Measurements from ENCODE around the gene LARGE2.

Gene LARGE2

DNA sequence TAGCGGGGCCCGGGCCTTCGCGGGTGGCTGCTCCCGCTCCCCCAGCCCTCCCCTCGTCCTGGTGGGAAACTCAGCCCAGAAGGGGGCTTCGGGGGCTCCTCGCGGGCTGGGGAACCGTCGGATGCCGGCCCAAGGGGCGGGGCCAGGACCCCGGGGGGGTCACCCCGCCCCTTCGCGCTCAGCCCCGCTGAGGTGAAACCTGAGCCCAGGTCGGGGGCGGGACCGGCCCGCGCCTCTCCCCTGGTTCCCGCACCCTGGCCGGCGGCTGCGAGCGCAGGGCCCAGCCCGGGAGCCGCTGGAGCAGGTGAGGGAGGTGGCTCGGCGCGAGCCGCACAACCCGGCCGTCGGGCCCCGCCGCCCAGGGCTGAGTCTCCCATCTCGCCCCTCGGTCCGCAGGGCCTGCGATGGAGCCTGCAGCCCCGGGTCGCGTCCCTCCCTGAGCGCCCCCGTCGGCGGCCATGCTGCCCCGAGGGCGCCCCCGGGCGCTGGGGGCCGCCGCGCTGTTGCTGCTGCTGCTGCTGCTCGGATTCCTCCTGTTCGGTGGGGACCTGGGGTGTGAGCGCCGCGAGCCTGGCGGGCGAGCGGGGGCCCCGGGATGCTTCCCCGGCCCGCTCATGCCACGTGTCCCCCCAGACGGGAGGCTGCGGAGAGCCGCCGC lies at the start of gene LARGE2:
TSS of gene LARGE2 (plus strand) at position 232 of the 658 bp plus-strand sequence. CDS start at position 459, 227 bp downstream.
- peak; percentile 95 for DNase-seq

DNA sequence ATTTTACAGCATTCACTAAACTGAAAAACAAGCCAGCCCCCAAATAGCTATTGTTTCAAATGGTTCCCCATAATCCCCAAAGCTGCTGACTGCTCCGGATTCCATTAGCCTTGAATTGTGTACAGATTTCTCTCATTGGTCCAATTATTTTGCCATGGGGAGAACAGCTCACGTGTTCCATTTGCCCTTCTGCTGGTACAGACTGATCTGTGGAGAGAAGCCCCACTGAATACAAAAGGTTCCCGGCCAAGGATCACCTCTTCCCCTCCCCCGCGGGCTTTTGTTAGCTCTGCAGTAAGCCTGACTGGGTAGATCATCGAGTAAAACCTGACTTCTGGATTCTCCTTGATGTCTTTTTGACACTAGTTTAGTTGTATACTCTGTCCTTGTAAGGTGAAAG lies 46.1 kb upstream of the LARGE2 start:
- DNase-seq: no peak

DNA sequence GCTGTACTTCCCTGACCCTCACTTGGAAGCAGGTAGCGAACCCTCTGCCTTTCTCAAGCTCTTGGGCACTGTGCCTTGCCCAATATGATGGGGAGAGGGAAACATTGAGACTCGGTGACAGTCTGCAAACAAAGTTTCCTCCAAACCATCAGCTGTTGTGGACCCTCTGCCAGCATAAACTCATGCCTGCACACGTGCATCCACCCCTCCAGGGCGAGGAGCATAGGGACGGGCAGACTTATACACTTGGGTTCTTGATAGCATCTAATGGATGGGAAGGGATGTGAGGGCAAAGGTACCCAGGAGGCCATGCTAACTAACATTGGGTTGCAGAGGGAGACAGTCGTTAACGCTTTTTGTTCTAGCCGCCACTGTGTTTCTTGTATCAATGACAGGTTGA lies 45.2 kb upstream of the LARGE2 start:
- no peak for DNase-seq

DNA sequence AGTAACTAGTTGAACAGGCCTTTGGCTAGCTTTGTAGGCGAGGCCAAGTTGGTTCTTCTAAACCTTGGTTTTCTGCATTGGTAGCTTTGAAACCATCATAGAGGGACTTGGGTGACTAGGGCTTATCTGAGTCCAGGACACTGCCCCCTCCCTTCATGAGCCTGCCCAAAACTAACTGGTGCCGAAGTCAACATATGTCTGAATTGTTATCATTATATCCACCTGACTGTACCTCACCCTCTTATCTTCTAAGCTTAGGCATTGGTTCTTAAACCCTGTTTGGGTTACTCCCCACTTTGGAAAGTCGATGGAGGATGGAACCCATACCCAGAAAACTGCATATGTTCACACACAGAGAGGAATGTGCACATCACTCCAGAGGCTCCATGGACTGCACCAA lies 44.6 kb upstream of the LARGE2 start:
- DNase-seq: no peak

- no peak for DNase-seq
Observed at GRCh38 chr11:45879803-45880686, 42.4 kb upstream of the LARGE2 start.

DNA sequence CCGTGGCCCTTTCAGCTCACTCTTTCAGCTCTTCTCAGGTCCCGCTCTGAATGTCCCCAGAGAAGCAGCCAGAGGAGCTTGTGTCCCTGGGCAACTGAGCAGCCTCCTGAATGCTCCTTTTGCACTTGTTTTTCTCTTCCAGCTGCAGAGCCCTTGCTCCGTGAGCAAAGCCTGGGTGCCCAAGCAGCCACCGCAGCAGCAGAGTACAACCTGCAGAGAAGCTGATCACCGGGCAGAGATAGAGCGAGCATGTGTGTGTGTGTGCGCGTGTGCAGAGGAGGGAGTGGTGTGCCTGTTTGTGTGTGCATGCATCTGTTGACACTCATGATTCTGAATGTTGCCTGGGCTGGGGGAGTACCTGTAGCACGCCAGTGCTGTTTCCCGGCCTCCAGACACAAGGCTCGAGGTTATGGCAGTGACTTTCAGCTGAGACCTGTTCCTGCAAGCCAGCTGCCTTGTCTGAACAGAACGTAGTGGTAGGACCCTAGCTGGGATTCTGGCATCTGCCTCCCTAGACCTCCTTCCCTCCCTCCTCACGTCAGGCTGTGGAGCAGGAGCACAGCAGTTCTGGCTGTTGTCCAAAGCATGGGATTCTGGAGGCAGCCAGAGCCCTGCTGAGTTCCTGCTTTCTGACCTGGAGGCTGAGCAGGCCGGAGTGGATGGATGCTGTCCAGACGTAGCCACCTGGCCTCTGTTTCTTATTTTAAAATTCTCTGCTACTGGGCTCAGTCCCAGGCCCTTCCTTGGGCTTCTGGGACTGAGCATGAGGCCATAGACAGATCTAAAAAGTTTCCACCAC lies 41.5 kb upstream of the LARGE2 start:
- no peak for DNase-seq

GRCh38 chr11:45881708-45882368 lies 40.6 kb upstream of the LARGE2 start:
- no peak for DNase-seq

GRCh38 chr11:45884596-45885185 lies 37.8 kb upstream of the LARGE2 start:
- DNase-seq: no peak

DNA sequence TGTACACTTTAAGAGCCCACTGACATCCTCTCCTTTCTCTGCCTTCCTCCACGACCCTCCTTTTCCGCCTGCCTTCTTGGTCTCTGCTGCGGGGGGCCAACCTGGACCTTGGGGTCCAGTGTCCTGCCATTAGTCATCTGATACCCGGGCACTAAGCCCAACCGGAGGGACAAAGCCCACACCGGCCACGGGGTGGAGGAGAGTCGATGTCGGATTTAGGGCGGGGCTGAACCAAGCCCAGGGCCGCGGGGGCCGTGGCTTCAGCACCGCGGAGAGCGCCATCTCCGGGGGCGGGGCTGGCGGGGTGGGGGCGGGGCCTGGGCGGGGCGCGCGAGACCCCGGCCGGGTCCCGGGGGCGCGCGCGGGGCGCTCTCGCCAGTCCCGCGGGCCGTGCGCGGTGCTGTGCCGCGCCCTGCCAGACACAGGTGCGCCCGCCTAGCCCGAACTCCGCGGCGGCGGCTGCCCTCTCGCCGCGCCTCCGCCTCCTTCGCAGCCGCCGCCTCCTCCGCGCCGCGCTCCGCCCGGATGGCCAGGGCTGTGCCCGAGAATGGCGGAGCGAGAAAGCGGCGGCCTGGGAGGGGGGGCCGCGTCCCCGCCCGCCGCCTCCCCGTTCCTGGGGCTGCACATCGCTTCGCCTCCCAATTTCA lies 37.1 kb upstream of the LARGE2 start, which contains the start of gene MAPK8IP1:
TSS of gene MAPK8IP1 (plus strand) at position 378 of the 647 bp plus-strand sequence. CDS start at position 548, 170 bp downstream.
- DNase-seq: peak; percentile 93

- DNase-seq: peak; percentile 43
Observed at GRCh38 chr11:45885921-45886721, 36.3 kb upstream of the LARGE2 start.

- DNase-seq: no peak
Observed at GRCh38 chr11:45886816-45887520, 35.5 kb upstream of the LARGE2 start.

GRCh38 chr11:45887587-45887986 lies 34.9 kb upstream of the LARGE2 start:
- DNase-seq: no peak

- no peak for DNase-seq
Observed at GRCh38 chr11:45889555-45889954, 32.9 kb upstream of the LARGE2 start.

DNA sequence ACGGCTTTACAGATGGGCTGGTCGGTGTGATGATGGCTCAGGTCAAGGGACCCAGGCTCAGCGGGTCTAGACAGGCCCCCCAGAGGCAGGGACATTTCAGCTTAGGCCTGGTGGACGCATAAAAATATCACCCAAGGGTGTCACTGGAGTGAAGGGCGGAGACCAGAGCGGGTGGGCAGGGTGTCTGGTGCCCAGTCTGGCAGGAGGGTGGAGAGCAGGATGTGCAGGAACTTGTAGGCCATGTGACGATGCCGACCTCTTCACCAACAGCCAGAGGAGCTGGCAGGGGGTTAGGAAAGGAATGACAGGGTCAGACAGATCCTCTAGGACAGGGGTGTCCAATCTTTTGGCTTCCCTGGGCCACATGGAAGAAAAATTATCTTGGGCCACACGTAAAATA lies 32.5 kb upstream of the LARGE2 start:
- DNase-seq: no peak

- DNase-seq: no peak
Observed at GRCh38 chr11:45890886-45891550, 31.4 kb upstream of the LARGE2 start.

- DNase-seq: no peak
Observed at GRCh38 chr11:45892856-45893255, 29.6 kb upstream of the LARGE2 start.

GRCh38 chr11:45894555-45895247 lies 27.8 kb upstream of the LARGE2 start:
- DNase-seq: no peak

GRCh38 chr11:45895553-45896259 lies 26.8 kb upstream of the LARGE2 start:
- no peak for DNase-seq
